HepG2 (cell line): ENCODE data around the gene ING5. TPM values are rescaled to one million over a fixed set of nuclear protein-coding genes. Genes with fewer than 3 reads are reported as not detected.

ENCODE experiments used
- ELF1 ChIP-seq: sonication (generic); formaldehyde crosslinking; IDR thresholded peaks from 2 replicates; pipeline ENCODE4 v1.4.0; 2020; ENCODE audit warnings: missing genetic modification reagents
- FOXA3 ChIP-seq: IDR thresholded peaks from 2 replicates; pipeline ENCODE4 v1.6.1; 2016; ENCODE audit warnings: missing genetic modification reagents, missing compliant biosample characterization
- HNRNPLL ChIP-seq: fragments of 200-400 bp; formaldehyde crosslinking; IDR thresholded peaks from 2 replicates; pipeline ENCODE4 v1.6.1; 2017; ENCODE audit warnings: mild to moderate bottlenecking, low read depth, low read length; ENCODE audit not compliant: poor library complexity, severe bottlenecking
- JARID2 ChIP-seq: sonication (generic); formaldehyde crosslinking; IDR thresholded peaks from 2 replicates; pipeline ENCODE4 v1.8.1; 2023; ENCODE audit warnings: missing genetic modification reagents, inconsistent platforms; ENCODE audit not compliant: insufficient replicate concordance
- MBNL3 ChIP-seq: fragments of 250-450 bp; sonication (Bioruptor Pico); conservative IDR thresholded peaks from 2 replicates; pipeline ENCODE4 v1.8.0; 2022; ENCODE audit warnings: mild to moderate bottlenecking, inconsistent platforms
- MTA1 ChIP-seq: sonication (generic); formaldehyde crosslinking; IDR thresholded peaks from 2 replicates; pipeline ENCODE4 v1.4.0; 2020; ENCODE audit warnings: missing genetic modification reagents, mild to moderate bottlenecking, borderline replicate concordance
- PRDM4 ChIP-seq: sonication (generic); formaldehyde crosslinking; IDR thresholded peaks from 2 replicates; pipeline ENCODE4 v1.9.0; 2021; ENCODE audit warnings: missing genetic modification reagents, borderline replicate concordance
- RFX1 ChIP-seq: fragments of 450-650 bp; IDR thresholded peaks from 2 replicates; pipeline ENCODE4 v1.6.1; 2017
- SMAD1 ChIP-seq: sonication (generic); formaldehyde crosslinking; IDR thresholded peaks from 2 replicates; pipeline ENCODE4 v1.4.0; 2020; ENCODE audit warnings: missing genetic modification reagents, low read depth, mild to moderate bottlenecking, borderline replicate concordance
- ZNF337 ChIP-seq: sonication (generic); formaldehyde crosslinking; IDR thresholded peaks from 2 replicates; pipeline ENCODE4 v1.5.1; 2020; ENCODE audit warnings: missing genetic modification reagents, low read depth, mild to moderate bottlenecking, borderline replicate concordance
- ZNF563 ChIP-seq: sonication (generic); formaldehyde crosslinking; IDR thresholded peaks from 2 replicates; pipeline ENCODE4 v1.8.0; 2022; ENCODE audit warnings: mild to moderate bottlenecking, moderate library complexity, missing genetic modification reagents
- ZNF772 ChIP-seq: sonication (generic); formaldehyde crosslinking; IDR thresholded peaks from 2 replicates; pipeline ENCODE4 v1.5.0; 2020; ENCODE audit warnings: mild to moderate bottlenecking, missing genetic modification reagents
- polyA plus RNA-seq, 8 experiments: library from polyadenylated mRNA; depleted of rRNA in 3 of 8; stranded (reverse) in 7 of 8; unstranded in 1 of 8; fragments of >200 nt; fragmentation: Illumina TruSeq in 4 of 8; extraction: Trizol in 4 of 8; gene quantifications; 2 replicates each; pipeline versions ENCODE4 v1.2.1 to v1.2.3, GENCODE V29; 2011 to 2016; ENCODE audit warnings: low read depth in 4 of 8, missing spikeins in 1 of 8, mixed read lengths in 1 of 8; ENCODE audit not compliant: insufficient read depth in 1 of 8
- total RNA-seq, 5 experiments: library from RNA; depleted of rRNA; stranded (reverse); fragments of >200 nt; fragmentation: Illumina TruSeq; extraction: Trizol; gene quantifications; 2 replicates each; pipeline ENCODE4 v1.2.3, GENCODE V29; 2016; ENCODE audit warnings: low read depth in 1 of 5
- TF ChIP-seq, protein P1 (sequence below): IDR thresholded peaks from 2 replicates; pipeline ENCODE4 v1.6.1; 2012; ENCODE audit warnings: low read length, improper control_type of control experiment
- TF ChIP-seq, protein P2 (sequence below): sonication (generic); formaldehyde crosslinking; IDR thresholded peaks from 2 replicates; pipeline ENCODE4 v1.5.0; 2020; ENCODE audit warnings: missing genetic modification reagents
- TF ChIP-seq, protein P3 (sequence below): sonication (generic); formaldehyde crosslinking; IDR thresholded peaks from 2 replicates; pipeline ENCODE4 v1.4.0; 2020; ENCODE audit warnings: missing genetic modification reagents

The ING5 gene
- total and polyA plus RNA-seq, 2 of the 13 experiments (the other 11 are each of a cell fraction or from before 2014, with no cell fraction given): 61.9 to 71.9 TPM

DNA sequence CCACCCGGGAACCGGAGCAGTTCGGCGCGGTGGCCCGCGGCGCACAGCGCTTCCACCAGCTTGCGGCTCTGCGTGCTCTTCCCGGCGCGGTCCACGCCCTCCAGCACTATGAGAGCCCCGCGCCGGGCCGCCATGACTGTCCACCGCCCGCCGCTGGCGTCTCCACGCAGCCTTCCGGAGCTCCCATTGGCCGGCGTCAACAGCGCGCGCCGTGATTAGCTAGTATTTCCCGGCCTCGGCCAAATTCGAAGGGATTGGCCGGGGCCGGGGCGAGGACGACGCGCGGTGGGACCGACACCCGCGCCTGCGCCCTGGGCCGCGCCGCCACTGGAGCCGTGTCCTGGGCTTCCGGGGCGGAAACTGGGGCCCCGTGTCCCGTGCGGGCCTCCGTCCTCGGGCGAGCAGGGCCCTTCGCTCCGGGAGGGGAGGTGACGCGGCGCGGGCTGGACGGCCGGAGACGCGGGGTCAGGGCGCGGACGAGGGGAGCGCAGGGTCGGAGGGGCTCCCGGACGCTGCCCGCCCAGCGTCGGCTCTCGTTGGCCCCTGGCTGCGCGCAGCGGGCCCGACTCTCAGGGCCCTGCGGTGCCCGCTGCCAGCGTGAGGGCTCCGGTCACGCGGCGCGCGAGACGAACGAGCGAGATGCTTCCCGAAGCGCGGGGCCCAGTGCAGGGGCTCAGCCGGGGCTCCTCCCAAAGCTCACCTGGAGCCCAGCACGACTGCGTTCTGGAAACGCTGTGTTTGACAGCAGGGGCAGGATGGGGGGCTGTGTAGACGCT lies 15.0 kb upstream of the ING5 start, which contains the start of gene DTYMK (continued):
- TF ChIP-seq, protein P1, sequence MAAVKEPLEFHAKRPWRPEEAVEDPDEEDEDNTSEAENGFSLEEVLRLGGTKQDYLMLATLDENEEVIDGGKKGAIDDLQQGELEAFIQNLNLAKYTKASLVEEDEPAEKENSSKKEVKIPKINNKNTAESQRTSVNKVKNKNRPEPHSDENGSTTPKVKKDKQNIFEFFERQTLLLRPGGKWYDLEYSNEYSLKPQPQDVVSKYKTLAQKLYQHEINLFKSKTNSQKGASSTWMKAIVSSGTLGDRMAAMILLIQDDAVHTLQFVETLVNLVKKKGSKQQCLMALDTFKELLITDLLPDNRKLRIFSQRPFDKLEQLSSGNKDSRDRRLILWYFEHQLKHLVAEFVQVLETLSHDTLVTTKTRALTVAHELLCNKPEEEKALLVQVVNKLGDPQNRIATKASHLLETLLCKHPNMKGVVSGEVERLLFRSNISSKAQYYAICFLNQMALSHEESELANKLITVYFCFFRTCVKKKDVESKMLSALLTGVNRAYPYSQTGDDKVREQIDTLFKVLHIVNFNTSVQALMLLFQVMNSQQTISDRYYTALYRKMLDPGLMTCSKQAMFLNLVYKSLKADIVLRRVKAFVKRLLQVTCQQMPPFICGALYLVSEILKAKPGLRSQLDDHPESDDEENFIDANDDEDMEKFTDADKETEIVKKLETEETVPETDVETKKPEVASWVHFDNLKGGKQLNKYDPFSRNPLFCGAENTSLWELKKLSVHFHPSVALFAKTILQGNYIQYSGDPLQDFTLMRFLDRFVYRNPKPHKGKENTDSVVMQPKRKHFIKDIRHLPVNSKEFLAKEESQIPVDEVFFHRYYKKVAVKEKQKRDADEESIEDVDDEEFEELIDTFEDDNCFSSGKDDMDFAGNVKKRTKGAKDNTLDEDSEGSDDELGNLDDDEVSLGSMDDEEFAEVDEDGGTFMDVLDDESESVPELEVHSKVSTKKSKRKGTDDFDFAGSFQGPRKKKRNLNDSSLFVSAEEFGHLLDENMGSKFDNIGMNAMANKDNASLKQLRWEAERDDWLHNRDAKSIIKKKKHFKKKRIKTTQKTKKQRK: no peak
- TF ChIP-seq, protein P2, sequence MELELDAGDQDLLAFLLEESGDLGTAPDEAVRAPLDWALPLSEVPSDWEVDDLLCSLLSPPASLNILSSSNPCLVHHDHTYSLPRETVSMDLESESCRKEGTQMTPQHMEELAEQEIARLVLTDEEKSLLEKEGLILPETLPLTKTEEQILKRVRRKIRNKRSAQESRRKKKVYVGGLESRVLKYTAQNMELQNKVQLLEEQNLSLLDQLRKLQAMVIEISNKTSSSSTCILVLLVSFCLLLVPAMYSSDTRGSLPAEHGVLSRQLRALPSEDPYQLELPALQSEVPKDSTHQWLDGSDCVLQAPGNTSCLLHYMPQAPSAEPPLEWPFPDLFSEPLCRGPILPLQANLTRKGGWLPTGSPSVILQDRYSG (CRISPR knock-in tag): peak; percentile 86; the same call in 1 of the 2 replicates
- TF ChIP-seq MTA1 (CRISPR knock-in tag) (peak; percentile 93), ELF1 (CRISPR knock-in tag) (peak; percentile 83), HNRNPLL (peak; percentile 74), ZNF772 (CRISPR knock-in tag) (peak; percentile 95), ZNF337 (CRISPR knock-in tag) (no peak), RFX1 (no peak), FOXA3 (peak; percentile 73), SMAD1 (peak; percentile 93; the same call in 1 of the 2 replicates), PRDM4 (CRISPR knock-in tag) (no peak), ZNF563 (CRISPR knock-in tag) (peak; percentile 86), JARID2 (CRISPR knock-in tag) (peak; percentile 75), MBNL3 (CRISPR knock-in tag) (no peak; the same call in 1 of the 2 replicates)
- TF ChIP-seq, protein P3, sequence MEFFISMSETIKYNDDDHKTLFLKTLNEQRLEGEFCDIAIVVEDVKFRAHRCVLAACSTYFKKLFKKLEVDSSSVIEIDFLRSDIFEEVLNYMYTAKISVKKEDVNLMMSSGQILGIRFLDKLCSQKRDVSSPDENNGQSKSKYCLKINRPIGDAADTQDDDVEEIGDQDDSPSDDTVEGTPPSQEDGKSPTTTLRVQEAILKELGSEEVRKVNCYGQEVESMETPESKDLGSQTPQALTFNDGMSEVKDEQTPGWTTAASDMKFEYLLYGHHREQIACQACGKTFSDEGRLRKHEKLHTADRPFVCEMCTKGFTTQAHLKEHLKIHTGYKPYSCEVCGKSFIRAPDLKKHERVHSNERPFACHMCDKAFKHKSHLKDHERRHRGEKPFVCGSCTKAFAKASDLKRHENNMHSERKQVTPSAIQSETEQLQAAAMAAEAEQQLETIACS: no peak; the same call in 1 of the 2 replicates
